ENCODE data around the gene SMYD3. TPM values are rescaled to one million over a fixed set of nuclear protein-coding genes. Genes with fewer than 3 reads are reported as not detected.

Gene SMYD3
- total and polyA plus RNA-seq, 9 of the 15 experiments (the other 6 are each of a cell fraction or from before 2014, with no cell fraction given) = 128 to 440 (median 197) TPM

- TF ChIP-seq AFF4 (CRISPR knock-in tag; IDR thresholded peaks at IDR 0.05) (no peak; the same call in 1 of the 2 replicates), DEAF1 (CRISPR knock-in tag; IDR thresholded peaks at IDR 0.05) (peak; percentile 72), TEAD2 (tag; IDR thresholded peaks at IDR 0.05) (0 out of 2 replicates have a peak, but pooled peaks have one; percentile 27), E2F1 (CRISPR knock-in tag; IDR thresholded peaks at IDR 0.05) (no peak), STAT5B (CRISPR knock-in tag; IDR thresholded peaks at IDR 0.05) (no peak), BCLAF1 (IDR thresholded peaks at IDR 0.05; ENCODE audit: borderline replicate concordance in 1 of 2, control insufficient read depth in 1 of 2, low read depth in 2 of 2, low read length in 1 of 2) (no peak; a peak in 1 of 4 replicates), RAD51 (IDR thresholded peaks at IDR 0.05; ENCODE audit: borderline replicate concordance, low read depth) (peak; percentile 32; the same call in 1 of the 2 replicates), MYBL2 (IDR thresholded peaks at IDR 0.05; ENCODE audit: low read depth) (peak; percentile 17; the same call in 1 of the 2 replicates), MYBL2 (CRISPR knock-in tag; IDR thresholded peaks at IDR 0.05; ENCODE audit: borderline replicate concordance) (no peak), PRMT5 (CRISPR knock-in tag; IDR thresholded peaks at IDR 0.05) (no peak), HNRNPUL1 (IDR thresholded peaks at IDR 0.05; ENCODE audit: low read length) (no peak), MXD1 (CRISPR knock-in tag; IDR thresholded peaks at IDR 0.05; ENCODE audit: borderline replicate concordance, poor library complexity, severe bottlenecking) (no peak), HOXB6 (CRISPR knock-in tag; IDR thresholded peaks at IDR 0.05; ENCODE audit: borderline replicate concordance) (no peak), ZNF695 (CRISPR knock-in tag; IDR thresholded peaks at IDR 0.05) (no peak), NCOA6 (IDR thresholded peaks at IDR 0.05) (no peak)
These were observed 292.2 kb downstream of the SMYD3 start (continued) for GRCh38 chr1:246214708-246215509.

Data from K562 (cell line).